ENCODE data around the gene IGSF21.

Gene IGSF21

DNA sequence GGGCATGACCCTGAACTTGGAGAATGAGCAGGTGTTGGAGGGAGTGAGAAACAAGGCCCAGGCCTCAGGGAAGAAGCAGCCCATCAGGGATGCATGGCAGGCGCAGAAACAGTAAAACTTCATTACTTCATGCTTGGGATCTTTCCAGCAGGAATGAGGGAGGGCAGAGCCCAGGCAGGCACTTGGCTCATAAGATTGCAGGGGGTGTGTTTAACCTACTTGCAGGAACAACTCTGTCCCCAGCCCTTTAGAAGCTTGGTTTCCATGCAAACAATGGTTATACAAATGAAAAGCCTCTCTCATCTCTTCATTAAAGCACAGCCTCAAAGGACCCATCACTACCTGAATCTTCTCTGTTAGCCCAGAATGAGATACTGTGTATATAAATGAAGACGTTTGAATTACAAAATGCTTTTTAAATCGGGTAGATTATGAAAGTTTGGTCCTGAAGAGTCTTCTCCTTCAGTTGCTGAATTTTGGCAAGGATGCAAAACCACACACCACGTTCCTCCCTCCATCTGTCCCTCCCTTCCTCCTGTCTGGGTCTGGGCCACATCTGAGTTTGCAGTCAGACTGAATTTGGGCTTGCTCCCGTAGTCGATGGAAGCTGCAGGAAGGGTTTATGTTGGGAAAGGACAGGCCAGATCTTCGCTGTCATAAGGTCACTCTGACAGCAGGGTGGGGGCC is 218.8 kb downstream of the IGSF21 start:
- TF ChIP-seq POLR2A (IDR thresholded peaks at IDR 0.05; ENCODE audit: low read length) (no peak), GATA1 (IDR thresholded peaks at IDR 0.05; ENCODE audit: low read depth, low read length) (no peak)

GRCh38 chr1:18327650-18328049 is 220.1 kb downstream of the IGSF21 start:
- no peak for DNase-seq
- no peak for TF ChIP-seq POLR2A (IDR thresholded peaks at IDR 0.05; ENCODE audit: low read length)
- TF ChIP-seq GATA1 (IDR thresholded peaks at IDR 0.05; ENCODE audit: low read depth, low read length): no peak

More for the DNA sequence above, 218.8 kb downstream of the IGSF21 start:
- DNase-seq: no peak

DNA sequence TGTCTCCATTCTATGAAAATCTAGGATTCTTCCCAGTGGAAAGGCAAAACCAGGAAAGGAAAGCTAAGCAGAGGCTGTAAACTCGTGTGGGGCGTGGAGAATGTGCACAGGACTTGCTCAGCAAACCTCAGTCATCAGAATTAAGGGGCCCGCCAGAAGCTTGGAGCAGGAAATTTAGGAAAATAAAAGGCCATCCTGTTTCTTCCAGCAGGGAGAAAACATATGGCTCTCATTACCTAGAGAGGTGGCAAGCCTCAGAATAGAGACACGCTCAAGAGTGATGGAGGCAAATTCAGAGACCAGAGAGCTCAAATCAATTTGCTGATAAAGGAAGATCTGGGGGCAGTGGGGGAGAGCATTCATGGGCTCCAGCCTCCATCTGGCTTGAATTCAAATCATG is 221.2 kb downstream of the IGSF21 start:
- TF ChIP-seq POLR2A (IDR thresholded peaks at IDR 0.05; ENCODE audit: low read length) (no peak), GATA1 (IDR thresholded peaks at IDR 0.05; ENCODE audit: low read depth, low read length) (no peak)
- no peak for DNase-seq

DNA sequence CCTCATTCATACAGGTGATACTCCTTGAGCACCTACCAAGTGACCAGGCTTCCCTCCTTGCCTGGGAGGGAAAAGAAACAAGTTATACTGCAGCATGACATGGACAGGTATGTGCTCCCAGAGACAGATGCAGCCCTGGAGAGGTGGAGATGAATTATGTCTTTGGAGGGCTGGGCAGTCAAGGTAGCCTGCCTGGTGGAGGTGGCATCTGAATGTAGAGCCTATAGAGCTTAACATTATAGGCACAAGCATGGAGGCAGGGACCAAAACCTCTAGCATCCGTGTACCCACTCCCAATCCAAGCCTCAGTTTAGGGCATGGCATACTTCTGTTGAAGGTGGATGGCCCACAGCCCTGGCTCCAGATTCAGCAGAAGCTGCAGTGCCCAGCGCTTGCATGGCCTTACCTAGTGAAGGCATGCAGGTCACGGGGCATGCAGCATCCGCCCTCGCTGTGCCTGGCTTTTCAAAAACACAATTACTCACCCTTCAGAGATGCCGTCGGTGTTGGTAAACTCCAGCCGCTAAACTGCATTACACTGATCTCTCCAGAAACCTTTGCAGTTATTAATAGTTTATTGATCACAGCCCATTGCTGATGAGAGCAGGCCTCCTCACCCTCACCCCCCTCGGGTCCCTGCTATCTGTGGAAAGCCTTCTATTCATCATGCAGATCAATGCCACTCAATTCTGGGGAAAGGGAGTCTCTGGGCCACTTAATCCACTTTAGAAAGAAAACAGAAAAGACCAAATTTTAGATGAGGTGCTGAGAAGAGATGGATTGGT is 222.1 kb downstream of the IGSF21 start:
- no peak for TF ChIP-seq POLR2A (IDR thresholded peaks at IDR 0.05; ENCODE audit: low read length)
- TF ChIP-seq GATA1 (IDR thresholded peaks at IDR 0.05; ENCODE audit: low read depth, low read length): no peak
- DNase-seq: no peak

DNA sequence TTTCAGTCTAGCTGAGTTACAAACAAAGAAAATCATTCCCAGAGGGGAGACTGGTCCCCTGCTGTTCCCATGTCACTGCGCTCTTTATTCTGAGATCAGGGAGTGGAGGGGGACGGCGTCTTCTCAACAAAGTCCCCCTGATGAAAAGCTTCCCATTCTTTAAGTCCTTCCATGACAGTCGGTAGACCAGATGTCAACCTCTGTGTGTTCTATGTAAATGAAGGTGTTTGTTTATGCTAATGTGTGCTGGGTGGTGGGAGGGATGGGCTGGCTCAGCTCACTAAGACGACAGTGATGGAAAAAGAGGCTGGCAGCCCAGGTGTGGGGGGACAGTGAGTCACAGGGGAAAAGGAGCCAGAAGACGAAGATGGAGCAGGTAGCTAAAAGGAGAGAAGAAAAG is 225.0 kb downstream of the IGSF21 start:
- TF ChIP-seq GATA1 (IDR thresholded peaks at IDR 0.05; ENCODE audit: low read depth, low read length) (no peak), POLR2A (IDR thresholded peaks at IDR 0.05; ENCODE audit: low read length) (no peak)
- DNase-seq: no peak

DNA sequence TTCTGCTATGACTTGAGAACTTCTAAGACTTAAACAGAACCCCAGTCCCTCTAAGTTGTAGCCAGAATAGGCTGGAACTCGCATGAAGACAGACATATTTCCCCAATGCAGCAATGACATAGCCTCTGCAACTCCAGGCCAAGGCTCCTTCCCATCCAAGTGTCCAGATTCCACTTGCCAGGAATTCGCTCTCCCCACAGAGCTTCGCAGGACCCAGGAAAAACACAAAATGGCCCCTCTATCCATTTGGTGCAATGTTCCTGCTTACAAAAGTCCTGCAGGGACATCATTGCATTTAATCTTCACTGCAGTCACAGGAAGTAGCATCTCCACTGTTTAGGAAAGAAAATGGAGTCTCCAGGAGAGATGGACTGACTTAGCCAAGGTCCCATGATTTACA is 225.6 kb downstream of the IGSF21 start:
- no peak for TF ChIP-seq GATA1 (IDR thresholded peaks at IDR 0.05; ENCODE audit: low read depth, low read length)
- no peak for TF ChIP-seq POLR2A (IDR thresholded peaks at IDR 0.05; ENCODE audit: low read length)
- no peak for DNase-seq

GRCh38 chr1:18336801-18337200 is 229.2 kb downstream of the IGSF21 start:
- TF ChIP-seq POLR2A (IDR thresholded peaks at IDR 0.05; ENCODE audit: low read length) (no peak), GATA1 (IDR thresholded peaks at IDR 0.05; ENCODE audit: low read depth, low read length) (no peak)
- DNase-seq: no peak

DNA sequence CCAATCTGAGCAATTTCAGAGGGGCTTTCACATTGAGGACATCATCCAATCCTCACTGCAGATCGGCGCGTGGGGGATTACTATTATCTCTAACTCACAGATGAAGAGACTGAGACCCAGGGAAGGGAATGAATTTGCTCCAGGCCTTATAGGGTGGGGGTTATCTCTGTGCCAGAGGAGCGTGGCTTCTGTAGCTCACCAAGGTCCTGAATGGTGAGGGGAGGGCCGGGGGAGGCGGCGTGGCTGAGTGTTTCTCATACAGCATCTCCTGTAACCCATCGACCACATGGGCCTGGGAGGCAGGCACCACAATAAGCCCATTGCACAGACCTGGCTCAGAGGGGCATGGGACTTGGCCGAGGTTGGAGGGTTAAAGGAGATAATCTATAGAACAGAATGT is 230.2 kb downstream of the IGSF21 start:
- TF ChIP-seq GATA1 (IDR thresholded peaks at IDR 0.05; ENCODE audit: low read depth, low read length) (no peak), POLR2A (IDR thresholded peaks at IDR 0.05; ENCODE audit: low read length) (no peak)
- DNase-seq: no peak

DNA sequence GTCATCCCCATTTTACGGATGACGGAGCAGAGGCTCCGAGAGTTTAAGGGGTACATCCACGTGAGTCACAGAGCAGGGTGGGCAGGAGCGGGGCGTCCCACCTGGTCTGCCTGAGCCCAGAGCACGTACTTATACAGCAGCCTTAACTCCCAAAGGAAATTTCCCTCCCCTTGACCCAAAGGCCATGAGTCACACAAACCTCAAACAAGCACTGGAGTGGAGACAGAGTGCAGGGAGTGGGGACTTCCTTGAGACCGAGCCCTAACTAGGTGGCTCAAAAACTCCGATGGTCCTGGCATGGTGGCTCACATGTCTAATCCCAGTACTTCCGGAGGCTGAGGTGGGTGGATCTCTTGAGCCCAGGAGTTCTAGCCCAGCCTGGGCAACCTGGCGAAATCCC is 231.6 kb downstream of the IGSF21 start:
- no peak for DNase-seq
- no peak for TF ChIP-seq POLR2A (IDR thresholded peaks at IDR 0.05; ENCODE audit: low read length)
- TF ChIP-seq GATA1 (IDR thresholded peaks at IDR 0.05; ENCODE audit: low read depth, low read length): no peak

DNA sequence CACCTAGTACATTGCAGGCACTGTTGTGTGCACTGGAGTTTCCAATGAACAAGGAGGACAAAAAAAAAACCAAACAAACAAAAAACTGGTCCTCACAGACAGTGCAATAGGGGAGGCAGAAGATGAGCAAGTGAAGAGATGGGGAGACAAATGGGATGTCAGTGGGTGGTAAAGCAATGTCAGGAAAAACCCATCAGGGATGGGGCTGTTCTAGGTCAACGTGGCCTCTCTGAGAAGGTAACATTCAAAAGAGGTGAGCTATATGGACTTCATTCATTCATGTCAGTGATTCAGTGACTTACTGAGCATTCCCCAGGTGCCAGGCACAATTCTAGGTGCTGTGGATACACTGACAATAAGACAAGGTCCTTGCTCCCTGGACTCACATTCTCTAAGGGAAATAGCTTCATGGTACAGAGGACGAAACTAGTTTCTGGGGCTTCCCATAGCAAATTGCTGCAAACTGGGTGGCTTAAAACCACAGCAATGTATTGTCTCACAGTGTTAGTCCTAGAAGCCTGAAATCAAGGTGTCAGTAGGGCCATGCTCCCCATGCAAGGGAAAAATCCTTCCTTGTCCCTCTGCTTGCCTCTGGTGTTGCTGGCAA is 232.7 kb downstream of the IGSF21 start:
- no peak for TF ChIP-seq GATA1 (IDR thresholded peaks at IDR 0.05; ENCODE audit: low read depth, low read length)
- no peak for TF ChIP-seq POLR2A (IDR thresholded peaks at IDR 0.05; ENCODE audit: low read length)
- DNase-seq: no peak

- TF ChIP-seq GATA1 (IDR thresholded peaks at IDR 0.05; ENCODE audit: low read depth, low read length) (no peak), POLR2A (IDR thresholded peaks at IDR 0.05; ENCODE audit: low read length) (no peak)
- DNase-seq: no peak
Measured at GRCh38 chr1:18340787-18341186, 233.2 kb downstream of the IGSF21 start.

DNA sequence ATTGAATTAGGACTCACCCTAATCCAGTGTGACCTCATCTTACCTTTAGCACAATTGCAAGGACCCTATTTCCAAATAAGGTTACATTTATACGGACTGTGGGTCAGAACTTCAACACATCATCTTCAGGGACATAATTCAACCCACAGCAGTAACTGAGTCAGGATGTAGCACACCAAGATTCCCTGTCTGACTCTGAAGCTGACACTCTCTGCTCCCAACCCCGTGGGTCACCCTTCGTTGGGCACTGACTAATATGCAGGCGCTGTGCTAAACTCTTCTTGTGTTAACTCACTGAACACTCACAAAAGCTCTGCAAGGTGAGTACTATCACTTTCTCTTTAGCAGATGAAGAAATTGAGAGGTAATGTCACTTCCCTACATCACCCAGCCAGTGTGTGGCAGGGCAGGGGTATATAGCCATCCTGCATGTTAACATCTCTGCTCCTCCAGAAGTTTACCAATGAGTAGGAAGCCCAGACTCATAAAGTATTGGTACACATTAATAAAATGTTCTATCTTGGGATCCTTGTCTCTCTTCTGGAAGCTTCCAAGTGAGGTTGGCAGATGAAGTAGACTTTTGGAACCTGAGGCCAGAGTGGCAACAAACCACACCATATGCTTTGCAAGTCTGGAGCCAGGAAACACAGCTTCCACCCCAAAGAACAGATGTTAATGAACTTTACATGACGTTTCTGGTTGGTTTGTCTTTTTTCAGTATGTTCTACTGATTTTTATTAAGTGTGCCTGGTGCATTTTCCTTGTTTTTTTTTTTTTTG is 233.9 kb downstream of the IGSF21 start:
- TF ChIP-seq GATA1 (IDR thresholded peaks at IDR 0.05; ENCODE audit: low read depth, low read length) (no peak), POLR2A (IDR thresholded peaks at IDR 0.05; ENCODE audit: low read length) (no peak)
- no peak for DNase-seq

- TF ChIP-seq GATA1 (IDR thresholded peaks at IDR 0.05; ENCODE audit: low read depth, low read length) (no peak), POLR2A (IDR thresholded peaks at IDR 0.05; ENCODE audit: low read length) (no peak)
- DNase-seq: no peak
Measured at GRCh38 chr1:18342744-18343143, 235.1 kb downstream of the IGSF21 start.

DNA sequence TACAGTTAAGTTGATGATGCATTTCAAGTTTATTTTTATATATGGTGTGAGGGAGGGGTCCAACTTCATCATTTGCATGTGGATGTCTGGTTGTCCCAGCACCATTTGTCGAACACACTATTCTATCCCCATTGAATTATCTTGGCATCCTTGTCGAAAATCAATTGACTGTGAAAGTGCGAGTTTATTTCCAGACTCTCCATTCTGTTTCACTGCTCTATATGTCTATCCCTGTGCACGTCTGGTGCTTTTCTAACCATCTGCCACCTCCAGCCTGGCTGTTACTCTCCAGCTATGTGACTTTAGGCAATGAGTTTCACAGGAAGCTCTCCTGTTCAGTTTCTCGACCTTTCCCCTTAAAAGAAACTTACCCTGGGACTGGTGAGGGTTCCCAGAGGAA is 236.0 kb downstream of the IGSF21 start:
- TF ChIP-seq GATA1 (IDR thresholded peaks at IDR 0.05; ENCODE audit: low read depth, low read length): no peak
- TF ChIP-seq POLR2A (IDR thresholded peaks at IDR 0.05; ENCODE audit: low read length): no peak
- DNase-seq: no peak
